Measurements from ENCODE around the gene ATP11C. TPM values are rescaled to one million over a fixed set of nuclear protein-coding genes. Genes with fewer than 3 reads are reported as not detected.
A peak's percentile ranks its signal among the peaks of the same experiment; 100 is the strongest.

The ATP11C gene
- total and polyA plus RNA-seq, 7 donors = 2.1 to 3.9 (median 3.0) TPM

GRCh38 chrX:139751053-139751452, 181.8 kb downstream of the ATP11C start:
- 57 to 79% (median 76%) methylated on average over 3 of the region's 3 CpGs for WGBS, 3 donors
- Histone ChIP-seq H3K4me1 (no peaks in the 10 kb centered on the region), H3K27ac (no peak overlapping the region), H3K27me3 (ENCODE audit: insufficient read depth in 3 of 3, low read length in 2 of 3) (no peaks in the 10 kb centered on the region), H3K9me3 (peaks cover 12% of the 10 kb centered on the region), H3K4me3 (no peak overlapping the region), H3K36me3 (ENCODE audit: insufficient read depth in 1 of 2, low read depth in 1 of 2) (no peaks in the 10 kb centered on the region)
- DNase-seq = no peak
- ATAC-seq = no peak
- TF ChIP-seq CTCF (IDR thresholded peaks at IDR 0.05) = no peak
- intact Hi-C loops (cut with DNase I) = loop anchor here in 1 of 2 donors (10.0 kb wide), 1 partner anchor 1026 kb away; no protein-coding TSS in a partner anchor

GRCh38 chrX:139750390-139750789, 182.5 kb downstream of the ATP11C start:
- Histone ChIP-seq H3K9me3 (peaks cover 12% of the 10 kb centered on the region), H3K4me3 (no peak overlapping the region), H3K36me3 (ENCODE audit: insufficient read depth in 1 of 2, low read depth in 1 of 2) (no peaks in the 10 kb centered on the region), H3K27me3 (ENCODE audit: insufficient read depth in 3 of 3, low read length in 2 of 3) (no peaks in the 10 kb centered on the region), H3K4me1 (no peaks in the 10 kb centered on the region), H3K27ac (no peak overlapping the region)
- DNase-seq (no peak), ATAC-seq (no peak)
- no peak for TF ChIP-seq CTCF (IDR thresholded peaks at IDR 0.05)
- intact Hi-C loops (cut with DNase I) = loop anchor here in 1 of 2 donors (10.0 kb wide), 1 partner anchor 1026 kb away; no protein-coding TSS in a partner anchor

GRCh38 chrX:139739138-139739537, 193.7 kb downstream of the ATP11C start:
- DNase-seq (no peak), ATAC-seq (peak in 1 of 4 donors; percentile 22)
- intact Hi-C loops (cut with DNase I) = no loop called here
- H3K27ac ChIP-seq = no peak overlapping the region
- no peaks in the 10 kb centered on the region for H3K4me1 ChIP-seq
- peaks cover 0 to 6% of the 10 kb centered on the region in 2 donors for H3K36me3 ChIP-seq (ENCODE audit: insufficient read depth in 1 of 2, low read depth in 1 of 2)
- no peaks in the 10 kb centered on the region for H3K27me3 ChIP-seq (ENCODE audit: insufficient read depth in 3 of 3, low read length in 2 of 3)
- WGBS, 3 donors = 68 to 80% (median 70%) methylated on average over 2 of the region's 2 CpGs
- no peak overlapping the region for H3K4me3 ChIP-seq
- no peak for TF ChIP-seq CTCF (IDR thresholded peaks at IDR 0.05)
- H3K9me3 ChIP-seq = no peaks in the 10 kb centered on the region

GRCh38 chrX:139738581-139738980, 194.3 kb downstream of the ATP11C start:
- no peak for ATAC-seq
- H3K4me1 ChIP-seq = no peaks in the 10 kb centered on the region
- H3K27ac ChIP-seq = no peak overlapping the region
- peaks cover 0 to 6% of the 10 kb centered on the region in 2 donors for H3K36me3 ChIP-seq (ENCODE audit: insufficient read depth in 1 of 2, low read depth in 1 of 2)
- H3K4me3 ChIP-seq = no peak overlapping the region
- no peaks in the 10 kb centered on the region for H3K27me3 ChIP-seq (ENCODE audit: insufficient read depth in 3 of 3, low read length in 2 of 3)
- DNase-seq = no peak
- intact Hi-C loops (cut with DNase I) = no loop called here
- no peaks in the 10 kb centered on the region for H3K9me3 ChIP-seq
- no peak for TF ChIP-seq CTCF (IDR thresholded peaks at IDR 0.05)

GRCh38 chrX:139736151-139736550, 196.7 kb downstream of the ATP11C start:
- no peak for ATAC-seq
- H3K9me3 ChIP-seq = no peaks in the 10 kb centered on the region
- intact Hi-C loops (cut with DNase I) = no loop called here
- TF ChIP-seq CTCF (IDR thresholded peaks at IDR 0.05) = no peak
- no peak overlapping the region for H3K4me3 ChIP-seq
- H3K27ac ChIP-seq = no peak overlapping the region
- no peaks in the 10 kb centered on the region for H3K27me3 ChIP-seq (ENCODE audit: insufficient read depth in 3 of 3, low read length in 2 of 3)
- 33 to 43% (median 38%) methylated on average over 1 of the region's 1 CpG for WGBS, 3 donors
- no peak for DNase-seq
- no peaks in the 10 kb centered on the region for H3K4me1 ChIP-seq
- peaks cover 0 to 6% of the 10 kb centered on the region in 2 donors for H3K36me3 ChIP-seq (ENCODE audit: insufficient read depth in 1 of 2, low read depth in 1 of 2)

Measured in psoas muscle (tissue), 8 donors.